ENCODE data around the gene SURF6. TPM values are rescaled to one million over a fixed set of nuclear protein-coding genes. Genes with fewer than 3 reads are reported as not detected.

The SURF6 gene
- polyA plus RNA-seq (2012; ENCODE audit: insufficient read length, low read depth), result 49.0 TPM

DNA sequence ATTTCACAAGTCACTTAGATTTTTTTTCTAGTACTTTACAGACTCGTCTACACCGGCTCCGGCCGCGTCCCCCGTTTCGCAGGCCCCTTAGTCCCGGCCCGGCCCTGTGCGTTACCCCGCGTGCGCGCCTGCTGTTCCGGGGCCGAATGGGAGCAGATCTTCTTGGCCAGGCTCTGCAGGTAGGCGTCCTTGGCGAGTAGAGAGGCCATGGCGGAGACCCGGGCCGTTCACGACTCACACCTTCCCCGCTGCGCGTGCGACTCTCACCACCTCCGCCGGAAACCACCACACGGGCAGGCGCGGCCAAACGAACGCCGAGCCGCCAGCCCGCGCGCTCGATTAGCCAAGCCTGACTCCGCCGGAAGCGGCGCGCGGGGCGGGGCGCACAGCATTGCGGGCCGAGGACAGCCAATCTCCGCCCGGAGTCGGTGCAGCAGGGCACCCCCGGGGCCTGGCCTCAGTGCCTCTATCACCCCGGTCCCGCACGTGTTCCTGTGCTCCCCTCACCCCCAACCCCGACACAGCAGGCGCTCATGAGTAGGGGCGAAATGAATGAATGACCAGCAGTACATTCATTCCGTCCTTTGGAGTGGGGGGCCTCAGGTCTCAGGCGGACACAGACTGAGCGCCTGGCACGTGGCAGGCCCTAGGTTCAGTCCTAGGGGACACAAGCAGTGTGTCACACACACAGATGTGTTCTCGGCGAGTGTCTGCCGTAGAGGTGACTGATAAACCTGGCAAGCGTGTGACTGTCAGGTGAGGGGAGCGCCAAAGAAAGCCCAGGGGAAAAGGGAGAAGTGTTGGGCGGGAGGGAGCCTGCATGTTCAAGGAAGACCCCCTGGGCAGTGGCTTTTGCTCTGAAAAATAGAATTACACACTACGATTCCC lies at the start of gene SURF6:
TSS of gene SURF6 (minus strand) at position 265 of the 888 bp plus-strand sequence. CDS start at position 209, 56 bp downstream.
- TF ChIP-seq FOXP2 (optimal IDR thresholded peaks at IDR 0.05; ENCODE audit: borderline replicate concordance, extremely low read depth, extremely low read length, insufficient read depth) (peak; percentile 99), POLR2AphosphoS5 (IDR thresholded peaks at IDR 0.05; ENCODE audit: low read depth, low read length) (peak; percentile 79), SIN3A (IDR thresholded peaks at IDR 0.05; ENCODE audit: borderline replicate concordance, insufficient read depth, low read length) (no peak; the same call in 1 of the 2 replicates), TAF1 (IDR thresholded peaks at IDR 0.05; ENCODE audit: borderline replicate concordance, insufficient read depth, low read length) (peak; percentile 83; the same call in 1 of the 2 replicates)
- TF ChIP-seq, protein P1, sequence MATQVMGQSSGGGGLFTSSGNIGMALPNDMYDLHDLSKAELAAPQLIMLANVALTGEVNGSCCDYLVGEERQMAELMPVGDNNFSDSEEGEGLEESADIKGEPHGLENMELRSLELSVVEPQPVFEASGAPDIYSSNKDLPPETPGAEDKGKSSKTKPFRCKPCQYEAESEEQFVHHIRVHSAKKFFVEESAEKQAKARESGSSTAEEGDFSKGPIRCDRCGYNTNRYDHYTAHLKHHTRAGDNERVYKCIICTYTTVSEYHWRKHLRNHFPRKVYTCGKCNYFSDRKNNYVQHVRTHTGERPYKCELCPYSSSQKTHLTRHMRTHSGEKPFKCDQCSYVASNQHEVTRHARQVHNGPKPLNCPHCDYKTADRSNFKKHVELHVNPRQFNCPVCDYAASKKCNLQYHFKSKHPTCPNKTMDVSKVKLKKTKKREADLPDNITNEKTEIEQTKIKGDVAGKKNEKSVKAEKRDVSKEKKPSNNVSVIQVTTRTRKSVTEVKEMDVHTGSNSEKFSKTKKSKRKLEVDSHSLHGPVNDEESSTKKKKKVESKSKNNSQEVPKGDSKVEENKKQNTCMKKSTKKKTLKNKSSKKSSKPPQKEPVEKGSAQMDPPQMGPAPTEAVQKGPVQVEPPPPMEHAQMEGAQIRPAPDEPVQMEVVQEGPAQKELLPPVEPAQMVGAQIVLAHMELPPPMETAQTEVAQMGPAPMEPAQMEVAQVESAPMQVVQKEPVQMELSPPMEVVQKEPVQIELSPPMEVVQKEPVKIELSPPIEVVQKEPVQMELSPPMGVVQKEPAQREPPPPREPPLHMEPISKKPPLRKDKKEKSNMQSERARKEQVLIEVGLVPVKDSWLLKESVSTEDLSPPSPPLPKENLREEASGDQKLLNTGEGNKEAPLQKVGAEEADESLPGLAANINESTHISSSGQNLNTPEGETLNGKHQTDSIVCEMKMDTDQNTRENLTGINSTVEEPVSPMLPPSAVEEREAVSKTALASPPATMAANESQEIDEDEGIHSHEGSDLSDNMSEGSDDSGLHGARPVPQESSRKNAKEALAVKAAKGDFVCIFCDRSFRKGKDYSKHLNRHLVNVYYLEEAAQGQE (IDR thresholded peaks at IDR 0.05; ENCODE audit: insufficient read depth in 1 of 2, low read depth in 2 of 2, low read length in 2 of 2), result no peak

DNA sequence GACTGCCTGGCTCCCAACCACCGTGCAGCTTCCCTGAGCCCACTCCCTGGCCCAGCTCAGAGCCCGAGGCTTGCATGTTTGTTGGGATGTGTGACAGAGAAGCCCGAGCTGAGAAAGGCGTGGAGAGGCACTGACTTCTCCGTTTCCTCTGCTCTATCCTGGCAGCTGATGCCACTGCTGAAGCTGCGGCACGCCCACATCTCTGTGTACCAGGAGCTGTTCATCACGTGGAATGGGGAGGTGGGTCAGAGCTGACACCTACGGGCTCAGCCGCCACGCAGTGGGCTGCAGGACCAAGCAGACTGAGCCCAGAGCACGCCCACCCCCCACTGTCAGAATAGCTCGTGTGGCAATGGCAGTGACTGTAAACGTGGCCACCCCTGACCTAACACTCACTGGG lies 49.5 kb upstream of the SURF6 start:
- TF ChIP-seq POLR2AphosphoS5 (IDR thresholded peaks at IDR 0.05; ENCODE audit: low read depth, low read length), result no peak
- TF ChIP-seq SIN3A (IDR thresholded peaks at IDR 0.05; ENCODE audit: borderline replicate concordance, insufficient read depth, low read length), result no peak
- no peak for TF ChIP-seq TAF1 (IDR thresholded peaks at IDR 0.05; ENCODE audit: borderline replicate concordance, insufficient read depth, low read length)
- TF ChIP-seq, protein P1 (IDR thresholded peaks at IDR 0.05; ENCODE audit: insufficient read depth in 1 of 2, low read depth in 2 of 2, low read length in 2 of 2), result no peak
- TF ChIP-seq FOXP2 (optimal IDR thresholded peaks at IDR 0.05; ENCODE audit: borderline replicate concordance, extremely low read depth, extremely low read length, insufficient read depth), result no peak

DNA sequence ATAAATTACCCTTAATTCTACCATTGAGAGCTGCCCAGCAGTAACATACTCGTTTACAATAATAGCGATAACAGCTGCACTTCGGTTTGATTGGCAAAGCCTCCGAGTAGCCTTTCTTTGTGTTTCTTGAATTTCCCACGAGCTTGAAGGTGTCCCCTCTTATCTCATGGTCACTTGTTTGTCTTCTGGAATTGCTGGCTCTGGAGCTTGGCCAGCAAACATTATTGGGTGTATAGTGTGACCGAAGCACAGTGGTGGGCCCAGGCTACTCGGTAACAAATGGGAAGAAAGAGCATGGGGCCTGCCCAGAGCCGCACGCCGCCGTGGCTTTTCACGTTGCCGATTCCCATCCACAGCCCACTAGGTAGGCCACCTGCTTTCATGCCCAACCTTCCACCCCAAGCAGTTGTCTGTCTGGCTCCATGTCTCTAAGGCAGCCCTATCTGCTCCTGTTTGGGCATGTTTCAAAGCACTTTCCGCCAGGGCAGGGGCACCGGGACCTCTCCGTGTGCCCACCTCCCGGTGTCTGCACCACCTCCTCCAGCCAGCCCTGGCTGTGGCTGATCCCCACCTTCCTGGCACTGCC lies 48.8 kb upstream of the SURF6 start:
- TF ChIP-seq POLR2AphosphoS5 (IDR thresholded peaks at IDR 0.05; ENCODE audit: low read depth, low read length) (no peak), TAF1 (IDR thresholded peaks at IDR 0.05; ENCODE audit: borderline replicate concordance, insufficient read depth, low read length) (no peak)

DNA sequence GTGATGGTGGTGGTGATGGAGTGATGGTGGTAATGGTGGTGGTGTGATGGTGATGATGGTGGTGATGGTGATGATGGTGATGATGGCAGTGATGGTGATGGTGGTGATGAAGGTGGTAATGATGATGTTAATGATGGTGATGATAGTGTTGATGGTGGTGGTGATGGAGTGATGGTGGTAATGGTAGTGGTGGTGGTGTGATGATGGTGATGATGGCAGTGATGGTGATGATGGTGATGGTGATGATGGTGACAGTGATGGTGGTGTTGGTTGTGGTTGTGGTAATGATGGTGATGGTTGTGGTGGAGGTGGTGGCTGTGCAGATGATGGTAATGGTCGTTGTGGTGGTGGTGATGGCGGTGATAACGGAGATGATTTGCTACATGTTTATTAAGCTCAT lies 47.5 kb upstream of the SURF6 start:
- TF ChIP-seq, protein P1 (IDR thresholded peaks at IDR 0.05; ENCODE audit: insufficient read depth in 1 of 2, low read depth in 2 of 2, low read length in 2 of 2), result no peak
- no peak for TF ChIP-seq FOXP2 (optimal IDR thresholded peaks at IDR 0.05; ENCODE audit: borderline replicate concordance, extremely low read depth, extremely low read length, insufficient read depth)

DNA sequence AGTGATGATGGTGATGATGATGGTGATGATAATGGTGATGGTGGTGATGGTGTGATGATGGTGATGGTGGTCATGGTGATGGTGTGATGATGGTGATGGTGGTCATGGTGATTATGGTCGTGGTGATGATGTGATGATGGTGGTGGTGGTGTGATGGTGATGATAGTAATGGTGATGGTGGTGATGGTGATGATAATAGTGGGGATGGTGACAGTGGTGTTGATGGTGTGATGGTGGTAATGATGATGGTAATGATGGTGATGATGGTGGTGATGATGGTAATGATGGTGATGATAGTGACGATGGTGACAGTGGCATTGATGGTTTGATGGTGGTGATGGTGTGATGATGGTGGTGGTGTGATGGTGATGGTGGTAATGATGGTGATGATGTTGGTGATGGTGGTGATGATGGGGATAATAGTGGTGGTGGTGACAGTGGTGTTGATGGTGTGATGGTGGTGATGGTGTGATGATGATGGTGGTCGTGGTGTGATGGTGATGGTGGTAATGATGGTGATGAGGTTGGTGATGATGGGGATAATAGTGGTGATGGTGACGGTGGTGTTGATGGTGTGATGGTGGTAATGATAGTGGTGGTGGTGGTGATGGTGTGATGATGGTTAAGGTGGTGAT lies 46.6 kb upstream of the SURF6 start:
- TF ChIP-seq SIN3A (IDR thresholded peaks at IDR 0.05; ENCODE audit: borderline replicate concordance, insufficient read depth, low read length) (no peak), POLR2AphosphoS5 (IDR thresholded peaks at IDR 0.05; ENCODE audit: low read depth, low read length) (no peak), FOXP2 (optimal IDR thresholded peaks at IDR 0.05; ENCODE audit: borderline replicate concordance, extremely low read depth, extremely low read length, insufficient read depth) (no peak), TAF1 (IDR thresholded peaks at IDR 0.05; ENCODE audit: borderline replicate concordance, insufficient read depth, low read length) (no peak)
- TF ChIP-seq, protein P1 (IDR thresholded peaks at IDR 0.05; ENCODE audit: insufficient read depth in 1 of 2, low read depth in 2 of 2, low read length in 2 of 2), result no peak

Data from PFSK-1 (cell line).